CD4-positive, CD25-positive, alpha-beta regulatory T cell (primary cell): ENCODE data around the gene DYNLRB2. TPM values are rescaled to one million over a fixed set of nuclear protein-coding genes. Genes with fewer than 3 reads are reported as not detected.

Experiments
- ATAC-seq, 2 donors: fragments of 150-1000 bp; cut with Tn5 transposase; one replicate each; pipeline ENCODE4 v1.10.0; 2021; ENCODE audit warnings: low read depth in 2 of 2, moderate number of reproducible peaks in 2 of 2, moderate library complexity in 1 of 2
- DNase-seq, 3 donors: peaks; one replicate each; pipeline versions ENCODE4 v3.0.0 to v3.0.0-alpha.2; 2012 to 2022; ENCODE audit warnings: mixed read lengths in 1 of 3
- H3K27ac ChIP-seq: one replicate; pipeline ENCODE4 v1.7.0; 2013; ENCODE audit warnings: mild to moderate bottlenecking, low read length; ENCODE audit not compliant: insufficient read depth, poor library complexity, severe bottlenecking
- H3K27me3 ChIP-seq: one replicate; pipeline ENCODE4 v1.7.0; 2013; ENCODE audit warnings: low read length; ENCODE audit not compliant: control insufficient read depth, insufficient read depth
- H3K36me3 ChIP-seq: one replicate; pipeline ENCODE4 v1.7.0; 2013; ENCODE audit warnings: mild to moderate bottlenecking, low read length, moderate library complexity; ENCODE audit not compliant: control insufficient read depth, insufficient read depth
- H3K4me1 ChIP-seq: 2 replicates; pipeline ENCODE4 v1.7.0; 2013; ENCODE audit warnings: mild to moderate bottlenecking, low read length; ENCODE audit not compliant: insufficient read depth, control insufficient read depth, poor library complexity, severe bottlenecking
- H3K4me3 ChIP-seq: one replicate; pipeline ENCODE4 v1.7.0; 2013; ENCODE audit warnings: low read depth, mild to moderate bottlenecking, low read length, moderate library complexity
- H3K9me3 ChIP-seq, 2 experiments: 1 replicate in 1 of 2; 2 replicates in 1 of 2; pipeline ENCODE4 v1.7.0; 2013; ENCODE audit warnings: low read length in 2 of 2, mild to moderate bottlenecking in 1 of 2, moderate library complexity in 1 of 2; ENCODE audit not compliant: control insufficient read depth in 2 of 2
- H3K27ac Mint-ChIP-seq, 3 donors: one replicate each; pipeline ENCODE4 v1.8.0; 2020 to 2022; ENCODE audit warnings: mild to moderate bottlenecking in 3 of 3, mixed read lengths in 3 of 3, moderate library complexity in 2 of 3
- H3K27me3 Mint-ChIP-seq: one replicate; pipeline ENCODE4 v1.8.0; 2022; ENCODE audit warnings: mild to moderate bottlenecking, mixed read lengths
- H3K36me3 Mint-ChIP-seq: one replicate; pipeline ENCODE4 v1.8.0; 2020; ENCODE audit warnings: mixed read lengths
- H3K4me1 Mint-ChIP-seq, 4 donors: one replicate each; pipeline ENCODE4 v1.8.0; 2020 to 2022; ENCODE audit warnings: mixed read lengths in 4 of 4, mild to moderate bottlenecking in 1 of 4
- H3K4me3 Mint-ChIP-seq, 4 donors: one replicate each; pipeline ENCODE4 v1.8.0; 2020 to 2022; ENCODE audit warnings: mild to moderate bottlenecking in 4 of 4, mixed read lengths in 4 of 4, moderate library complexity in 3 of 4
- H3K9me3 Mint-ChIP-seq, 7 donors: one replicate each; pipeline ENCODE4 v1.8.0; 2020 to 2022; ENCODE audit warnings: mixed read lengths in 7 of 7, mild to moderate bottlenecking in 3 of 7, moderate library complexity in 2 of 7
- polyA plus RNA-seq, 4 donors: library from polyadenylated mRNA; unstranded; fragments of 300-500 nt; fragmentation: Illumina TruSeq; gene quantifications; one replicate each; pipeline ENCODE4 v1.2.3, GENCODE V29; 2021
- total RNA-seq: library from RNA; stranded (reverse); gene quantifications from one replicate; pipeline ENCODE4 v1.2.3, GENCODE V29; 2022

Gene DYNLRB2
- total and polyA plus RNA-seq, 5 donors from 2014 or later, result 0.73 to 1.8 (median 1.6) TPM; not detected in 2

- H3K4me1 ChIP-seq, result peaks cover 22% of the 10 kb centered on the region
- Mint-ChIP-seq H3K9me3 (peaks cover 0 to 5% (median 0%) of the 10 kb centered on the region in 7 donors), H3K4me3 (no peak overlapping the region), H3K36me3 (peaks cover 4% of the 10 kb centered on the region), H3K27me3 (no peaks in the 10 kb centered on the region), H3K4me1 (peaks cover 5 to 33% (median 21%) of the 10 kb centered on the region in 4 donors), H3K27ac (peak overlapping the region in 1 of 3 donors; percentile 7)
- H3K27me3 ChIP-seq, result no peaks in the 10 kb centered on the region
- H3K9me3 ChIP-seq, result no peaks in the 10 kb centered on the region
- H3K27ac ChIP-seq, result no peak overlapping the region
- no peaks in the 10 kb centered on the region for H3K36me3 ChIP-seq
- no peak overlapping the region for H3K4me3 ChIP-seq
- no peak for DNase-seq
- no peak for ATAC-seq
Measured at GRCh38 chr16:80573700-80574120, 32.9 kb downstream of the DYNLRB2 start.

GRCh38 chr16:80576343-80576912 is 35.6 kb downstream of the DYNLRB2 start:
- Histone ChIP-seq H3K4me3 (no peak overlapping the region), H3K36me3 (no peaks in the 10 kb centered on the region), H3K27me3 (no peaks in the 10 kb centered on the region), H3K9me3 (no peaks in the 10 kb centered on the region), H3K4me1 (peaks cover 34% of the 10 kb centered on the region), H3K27ac (no peak overlapping the region)
- DNase-seq (no peak), ATAC-seq (no peak)
- Mint-ChIP-seq H3K9me3 (peaks cover 0 to 3% (median 0%) of the 10 kb centered on the region in 7 donors), H3K36me3 (peaks cover under 1% of the 10 kb centered on the region), H3K27ac (no peak overlapping the region), H3K4me3 (no peak overlapping the region), H3K4me1 (peaks cover 12 to 34% (median 18%) of the 10 kb centered on the region in 4 donors), H3K27me3 (no peaks in the 10 kb centered on the region)

- Histone ChIP-seq H3K4me1 (peaks cover 35% of the 10 kb centered on the region), H3K27me3 (no peaks in the 10 kb centered on the region), H3K36me3 (no peaks in the 10 kb centered on the region), H3K4me3 (no peak overlapping the region), H3K9me3 (no peaks in the 10 kb centered on the region), H3K27ac (no peak overlapping the region)
- Mint-ChIP-seq H3K27ac (no peak overlapping the region), H3K4me1 (peaks cover 12 to 38% (median 22%) of the 10 kb centered on the region in 4 donors), H3K36me3 (no peaks in the 10 kb centered on the region), H3K9me3 (peaks cover 0 to 3% (median 1%) of the 10 kb centered on the region in 7 donors), H3K27me3 (no peaks in the 10 kb centered on the region), H3K4me3 (no peak overlapping the region)
- DNase-seq (no peak), ATAC-seq (no peak)
Measured at GRCh38 chr16:80577485-80578280, 36.9 kb downstream of the DYNLRB2 start.

- peak overlapping the region; percentile 24 to 77 (median 48) for H3K4me3 Mint-ChIP-seq
- peak overlapping the region; percentile 74 to 97 (median 94) for H3K27ac Mint-ChIP-seq
- ATAC-seq (peak; percentile 80 to 86), DNase-seq (peak; percentile 29 to 92 (median 70))
- Histone ChIP-seq H3K4me1 (peaks cover 35% of the 10 kb centered on the region), H3K9me3 (no peaks in the 10 kb centered on the region), H3K27ac (peak overlapping the region; percentile 74), H3K36me3 (no peaks in the 10 kb centered on the region), H3K4me3 (peak overlapping the region; percentile 27), H3K27me3 (no peaks in the 10 kb centered on the region)
- H3K9me3 Mint-ChIP-seq, result peaks cover 0 to 3% (median 0%) of the 10 kb centered on the region in 7 donors
- H3K27me3 Mint-ChIP-seq, result no peaks in the 10 kb centered on the region
- peaks cover 16 to 47% (median 26%) of the 10 kb centered on the region in 4 donors for H3K4me1 Mint-ChIP-seq
- H3K36me3 Mint-ChIP-seq, result peaks cover 4% of the 10 kb centered on the region
Measured at GRCh38 chr16:80580109-80580832, 39.5 kb downstream of the DYNLRB2 start.

- peaks cover 12% of the 10 kb centered on the region for H3K36me3 Mint-ChIP-seq
- peaks cover 36% of the 10 kb centered on the region for H3K4me1 ChIP-seq
- peaks cover 0 to 13% (median 6%) of the 10 kb centered on the region in 7 donors for H3K9me3 Mint-ChIP-seq
- H3K9me3 ChIP-seq, result peaks cover 0 to 7% of the 10 kb centered on the region in 2 experiments
- no peaks in the 10 kb centered on the region for H3K36me3 ChIP-seq
- no peaks in the 10 kb centered on the region for H3K27me3 Mint-ChIP-seq
- no peak overlapping the region for H3K4me3 ChIP-seq
- H3K4me3 Mint-ChIP-seq, result no peak overlapping the region
- H3K27me3 ChIP-seq, result no peaks in the 10 kb centered on the region
- H3K27ac ChIP-seq, result no peak overlapping the region
- DNase-seq (no peak), ATAC-seq (no peak)
- H3K4me1 Mint-ChIP-seq, result peaks cover 25 to 51% (median 33%) of the 10 kb centered on the region in 4 donors
- no peak overlapping the region for H3K27ac Mint-ChIP-seq
Measured at GRCh38 chr16:80583466-80583865, 42.7 kb downstream of the DYNLRB2 start.

GRCh38 chr16:80585764-80586163 is 45.0 kb downstream of the DYNLRB2 start:
- Mint-ChIP-seq H3K36me3 (peaks cover 12% of the 10 kb centered on the region), H3K9me3 (peaks cover 0 to 10% (median 4%) of the 10 kb centered on the region in 7 donors), H3K4me1 (peaks cover 15 to 44% (median 24%) of the 10 kb centered on the region in 4 donors), H3K27me3 (no peaks in the 10 kb centered on the region), H3K4me3 (peak overlapping the region in 1 of 4 donors; percentile 13), H3K27ac (no peak overlapping the region)
- H3K4me1 ChIP-seq, result peaks cover 14% of the 10 kb centered on the region
- H3K27me3 ChIP-seq, result no peaks in the 10 kb centered on the region
- no peaks in the 10 kb centered on the region for H3K36me3 ChIP-seq
- peak overlapping the region; percentile 28 for H3K4me3 ChIP-seq
- DNase-seq (peak in 1 of 3 donors; percentile 28), ATAC-seq (peak in 1 of 2 donors; percentile 28)
- H3K27ac ChIP-seq, result no peak overlapping the region
- peaks cover 0 to 7% of the 10 kb centered on the region in 2 experiments for H3K9me3 ChIP-seq

GRCh38 chr16:80586476-80586875 is 45.7 kb downstream of the DYNLRB2 start:
- no peaks in the 10 kb centered on the region for H3K27me3 Mint-ChIP-seq
- Histone ChIP-seq H3K27me3 (no peaks in the 10 kb centered on the region), H3K9me3 (peaks cover 0 to 7% of the 10 kb centered on the region in 2 experiments), H3K36me3 (no peaks in the 10 kb centered on the region), H3K4me1 (peaks cover 14% of the 10 kb centered on the region), H3K27ac (no peak overlapping the region), H3K4me3 (no peak overlapping the region)
- no peak for ATAC-seq
- H3K4me1 Mint-ChIP-seq, result peaks cover 21 to 44% (median 24%) of the 10 kb centered on the region in 4 donors
- H3K4me3 Mint-ChIP-seq, result peak overlapping the region in 1 of 4 donors; percentile 13
- peak overlapping the region in 1 of 3 donors; percentile 44 for H3K27ac Mint-ChIP-seq
- H3K36me3 Mint-ChIP-seq, result peaks cover 12% of the 10 kb centered on the region
- H3K9me3 Mint-ChIP-seq, result peaks cover 0 to 10% (median 4%) of the 10 kb centered on the region in 7 donors
- DNase-seq, result no peak
